ENCODE results near the gene RNF186. TPM values are rescaled to one million over a fixed set of nuclear protein-coding genes. Genes with fewer than 3 reads are reported as not detected.
"Not testable (repeated sequence)": the region's sequence is repeated elsewhere in the genome, so short reads cannot be mapped to it uniquely, and the experiment has no call there.

The RNF186 gene
- total RNA-seq, 2 donors from 2014 or later = not detected

DNA sequence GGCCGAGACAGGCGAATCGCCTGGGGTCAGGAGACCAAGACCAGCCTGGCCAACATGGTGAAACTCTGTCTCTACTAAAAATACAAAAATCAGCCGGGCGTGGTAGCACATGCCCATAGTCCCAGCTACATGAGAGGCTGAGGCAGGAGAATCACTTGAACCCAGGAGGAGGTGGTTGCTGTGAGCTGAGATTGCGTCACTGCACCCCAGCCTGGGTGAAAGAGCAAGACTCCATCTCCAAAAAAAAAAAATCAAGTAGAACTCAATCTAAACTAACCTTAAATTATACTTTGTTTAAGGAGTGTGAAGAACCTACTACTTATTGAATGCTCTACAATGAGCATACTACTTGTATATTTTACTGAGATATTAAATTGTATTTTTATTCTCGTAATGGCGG, 30.5 kb upstream of the RNF186 start:
- peaks cover 27 to 38% of the 10 kb centered on the region in 2 donors for H3K27me3 Mint-ChIP-seq
- DNase-seq (ENCODE audit: low spot score) = no peak
- no peaks in the 10 kb centered on the region for H3K9me3 Mint-ChIP-seq
- H3K4me3 Mint-ChIP-seq = no peak overlapping the region
- no peak overlapping the region for H3K27ac Mint-ChIP-seq
- no peaks in the 10 kb centered on the region for H3K4me1 Mint-ChIP-seq (ENCODE audit: low read depth in 2 of 2)
- ATAC-seq = no peak
- H3K36me3 Mint-ChIP-seq = no peaks in the 10 kb centered on the region

DNA sequence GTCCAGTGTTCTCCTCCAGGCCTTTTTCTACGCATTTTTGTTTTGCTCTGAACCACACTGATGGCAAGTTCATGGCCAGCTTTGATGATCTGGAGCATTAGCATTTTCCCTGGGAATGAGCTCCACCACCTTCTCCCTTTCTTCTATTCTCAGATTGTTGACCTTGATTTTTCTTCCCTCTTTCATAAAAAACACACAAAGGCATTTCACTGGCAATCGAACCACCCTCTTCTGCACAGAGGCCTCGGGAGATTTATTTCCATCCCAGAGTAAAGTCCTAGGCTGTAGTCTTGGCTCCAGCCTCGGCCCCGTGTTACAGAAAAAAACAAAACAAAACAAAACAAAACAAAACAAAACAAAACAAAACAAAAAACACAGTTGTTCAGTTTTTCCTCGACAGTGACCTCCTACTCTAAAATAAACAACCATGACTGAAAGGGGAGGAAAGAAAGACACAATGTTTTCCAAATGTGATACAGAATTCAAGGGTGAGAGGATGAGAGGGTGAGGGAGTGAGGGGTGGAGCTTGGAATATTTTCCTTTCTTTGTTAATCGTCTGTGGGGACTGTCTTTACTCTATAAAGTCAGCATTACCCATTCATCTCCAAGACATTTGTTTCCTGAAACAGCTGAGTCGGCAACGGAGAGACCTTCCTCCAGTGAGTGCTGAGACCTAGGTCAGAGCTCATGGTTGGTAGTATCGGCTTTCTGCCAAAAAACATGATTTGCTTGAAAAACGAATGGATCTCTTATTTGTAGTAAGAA, 29.8 kb upstream of the RNF186 start:
- no peaks in the 10 kb centered on the region for H3K36me3 Mint-ChIP-seq
- H3K4me3 Mint-ChIP-seq = no peak overlapping the region

DNA sequence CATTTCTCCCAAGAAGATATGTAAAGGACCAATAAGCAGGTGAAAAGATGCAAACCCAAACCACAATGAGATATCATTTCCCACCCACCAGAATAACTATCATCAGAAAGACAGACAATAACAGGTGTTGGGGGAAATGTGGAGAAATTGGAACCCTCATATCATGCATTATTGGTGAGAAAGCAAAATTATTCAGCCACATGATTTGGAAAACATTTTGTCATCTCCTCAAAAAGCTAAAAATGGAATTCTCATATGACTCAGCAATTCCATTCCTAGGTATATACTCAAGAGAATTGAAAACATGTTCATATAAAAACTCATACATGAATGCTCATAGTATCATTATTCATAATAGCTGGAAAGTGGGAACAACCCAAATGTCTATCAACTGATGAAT, 25.1 kb upstream of the RNF186 start:
- no peak overlapping the region for H3K4me3 Mint-ChIP-seq
- H3K9me3 Mint-ChIP-seq = no peaks in the 10 kb centered on the region
- H3K27ac Mint-ChIP-seq = no peak overlapping the region
- peaks cover 27 to 44% of the 10 kb centered on the region in 2 donors for H3K27me3 Mint-ChIP-seq
- H3K36me3 Mint-ChIP-seq = no peaks in the 10 kb centered on the region
- H3K4me1 Mint-ChIP-seq (ENCODE audit: low read depth in 2 of 2) = no peaks in the 10 kb centered on the region
- no peak for ATAC-seq
- no peak for DNase-seq (ENCODE audit: low spot score)

More for the DNA sequence above, 29.8 kb upstream of the RNF186 start:
- no peaks in the 10 kb centered on the region for H3K9me3 Mint-ChIP-seq
- ATAC-seq (no peak), DNase-seq (ENCODE audit: low spot score) (no peak)
- H3K27ac Mint-ChIP-seq = no peak overlapping the region
- H3K4me1 Mint-ChIP-seq (ENCODE audit: low read depth in 2 of 2) = no peaks in the 10 kb centered on the region
- peaks cover 27 to 43% of the 10 kb centered on the region in 2 donors for H3K27me3 Mint-ChIP-seq

DNA sequence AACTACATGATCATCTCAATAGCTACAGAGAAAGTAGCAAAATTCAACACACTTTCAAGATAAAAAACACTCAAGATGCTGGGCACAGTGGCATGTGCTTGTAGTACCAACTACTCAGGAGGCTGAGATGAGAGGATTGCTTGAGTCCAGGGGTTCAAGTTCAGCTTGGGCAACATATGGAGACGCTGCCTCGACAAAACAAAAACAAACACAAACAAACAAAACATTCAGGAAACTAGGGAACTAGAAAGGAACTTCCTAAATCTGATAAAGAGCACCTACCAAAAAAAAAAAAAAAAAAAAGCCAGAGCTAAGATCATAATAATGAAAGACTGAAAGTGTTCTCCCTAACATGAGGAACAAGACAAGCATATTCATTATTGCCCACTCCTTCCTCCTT, 22.8 kb upstream of the RNF186 start:
- Mint-ChIP-seq H3K4me1 (ENCODE audit: low read depth in 2 of 2) (no peaks in the 10 kb centered on the region), H3K9me3 (no peaks in the 10 kb centered on the region), H3K36me3 (no peaks in the 10 kb centered on the region), H3K4me3 (no peak overlapping the region), H3K27me3 (peaks cover 25 to 43% of the 10 kb centered on the region in 2 donors), H3K27ac (no peak overlapping the region)
- ATAC-seq (no peak), DNase-seq (ENCODE audit: low spot score) (no peak)

DNA sequence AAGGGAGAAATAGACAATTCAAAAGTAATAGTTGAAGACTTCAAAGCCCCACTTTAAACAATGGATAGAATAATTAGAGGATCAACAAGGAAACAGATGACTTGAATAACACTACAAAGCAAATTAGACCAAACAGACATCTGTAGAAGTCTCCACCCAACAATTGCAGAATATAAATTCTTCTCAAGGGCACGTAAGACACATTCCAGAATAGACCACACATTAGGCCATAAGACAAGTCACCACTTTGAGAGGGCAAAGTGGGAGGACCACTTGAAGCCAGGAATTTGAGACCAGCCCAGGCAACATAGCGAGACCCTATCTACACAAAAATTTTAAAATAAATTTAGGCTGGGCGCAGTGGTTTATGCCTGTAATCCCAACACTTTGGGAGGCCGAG, 20.5 kb upstream of the RNF186 start:
- Mint-ChIP-seq H3K27ac (no peak overlapping the region), H3K36me3 (no peaks in the 10 kb centered on the region), H3K4me1 (ENCODE audit: low read depth in 2 of 2) (no peaks in the 10 kb centered on the region), H3K4me3 (no peak overlapping the region), H3K27me3 (peaks cover 31 to 61% of the 10 kb centered on the region in 2 donors), H3K9me3 (no peaks in the 10 kb centered on the region)
- no peak for DNase-seq (ENCODE audit: low spot score)
- no peak for ATAC-seq

DNA sequence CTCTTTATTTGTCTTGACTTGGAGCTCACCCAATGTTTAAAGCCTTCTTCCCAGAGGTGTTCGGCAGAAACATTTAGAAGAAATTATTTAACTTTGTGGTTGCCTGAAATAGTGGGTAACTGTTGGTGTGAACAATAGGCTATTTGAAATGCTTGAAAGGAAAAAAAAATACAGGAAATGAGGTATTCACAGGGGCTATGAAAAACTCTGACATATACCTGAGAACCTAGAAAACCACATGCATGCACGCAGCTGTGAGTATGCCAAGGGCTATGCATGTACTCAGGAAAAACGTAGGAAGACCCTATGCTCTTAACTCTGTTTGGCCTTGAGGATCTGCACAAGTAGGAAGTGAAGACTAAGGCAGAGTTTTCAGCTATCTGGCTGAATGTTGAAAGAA, 16.4 kb upstream of the RNF186 start:
- no peak for ATAC-seq
- H3K27me3 Mint-ChIP-seq = peaks cover 28 to 62% of the 10 kb centered on the region in 2 donors

DNA sequence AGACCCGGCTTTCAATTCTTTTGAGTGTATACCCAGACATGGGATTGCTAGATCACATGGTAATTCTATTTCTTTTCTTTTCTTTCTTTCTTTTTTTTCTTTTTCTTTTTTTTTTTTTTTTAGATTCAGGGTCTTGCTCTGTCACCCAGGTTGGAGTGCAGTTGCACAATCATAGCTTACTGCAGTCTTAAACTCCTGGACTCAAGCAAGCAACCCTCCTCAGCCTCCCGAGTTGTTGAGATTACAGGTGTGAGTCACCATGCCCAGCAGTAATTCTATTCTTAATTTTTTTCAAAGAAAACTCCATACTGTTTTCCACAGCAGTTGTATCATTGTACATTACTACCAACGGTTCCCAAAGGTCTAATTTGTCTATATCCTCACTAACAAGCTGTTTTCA, 13.5 kb upstream of the RNF186 start:
- no peak for DNase-seq (ENCODE audit: low spot score)
- H3K27me3 Mint-ChIP-seq = peaks cover 27 to 63% of the 10 kb centered on the region in 2 donors

More for the DNA sequence above, 16.4 kb upstream of the RNF186 start:
- no peak for DNase-seq (ENCODE audit: low spot score)
- H3K27ac Mint-ChIP-seq = no peak overlapping the region
- H3K4me1 Mint-ChIP-seq (ENCODE audit: low read depth in 2 of 2) = no peaks in the 10 kb centered on the region
- H3K9me3 Mint-ChIP-seq = no peaks in the 10 kb centered on the region
- no peak overlapping the region for H3K4me3 Mint-ChIP-seq
- H3K36me3 Mint-ChIP-seq = no peaks in the 10 kb centered on the region

DNA sequence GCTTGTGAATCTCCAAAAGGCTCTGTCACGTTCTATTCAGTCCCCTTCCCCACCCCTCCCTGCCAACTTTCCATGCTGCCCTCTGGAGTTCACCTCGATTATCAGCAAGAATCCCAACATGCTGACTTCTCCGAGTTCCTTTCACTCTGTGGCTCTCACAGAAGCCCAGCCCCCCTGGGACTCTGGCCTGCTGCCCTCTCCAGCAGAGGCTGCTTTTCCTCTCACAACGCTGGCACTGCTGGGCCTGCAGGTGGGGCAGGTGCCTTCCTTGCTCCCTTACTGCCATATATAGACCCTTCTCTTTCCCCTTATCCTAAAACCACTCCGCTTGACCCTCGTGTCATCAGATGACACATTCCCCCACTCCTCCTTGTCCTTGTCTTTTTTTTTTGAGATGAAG, 10.2 kb upstream of the RNF186 start:
- DNase-seq (ENCODE audit: low spot score) = no peak
- Mint-ChIP-seq H3K36me3 (no peaks in the 10 kb centered on the region), H3K4me3 (no peak overlapping the region), H3K4me1 (ENCODE audit: low read depth in 2 of 2) (peaks cover 3 to 5% of the 10 kb centered on the region in 2 donors), H3K27ac (no peak overlapping the region), H3K9me3 (no peaks in the 10 kb centered on the region), H3K27me3 (peaks cover 26 to 47% of the 10 kb centered on the region in 2 donors)
- no peak for ATAC-seq

More for the DNA sequence above, 13.5 kb upstream of the RNF186 start:
- Mint-ChIP-seq H3K4me3 (no peak overlapping the region), H3K36me3 (no peaks in the 10 kb centered on the region), H3K4me1 (ENCODE audit: low read depth in 2 of 2) (peaks cover 3 to 5% of the 10 kb centered on the region in 2 donors), H3K27ac (no peak overlapping the region), H3K9me3 (no peaks in the 10 kb centered on the region)
- no peak for ATAC-seq

DNA sequence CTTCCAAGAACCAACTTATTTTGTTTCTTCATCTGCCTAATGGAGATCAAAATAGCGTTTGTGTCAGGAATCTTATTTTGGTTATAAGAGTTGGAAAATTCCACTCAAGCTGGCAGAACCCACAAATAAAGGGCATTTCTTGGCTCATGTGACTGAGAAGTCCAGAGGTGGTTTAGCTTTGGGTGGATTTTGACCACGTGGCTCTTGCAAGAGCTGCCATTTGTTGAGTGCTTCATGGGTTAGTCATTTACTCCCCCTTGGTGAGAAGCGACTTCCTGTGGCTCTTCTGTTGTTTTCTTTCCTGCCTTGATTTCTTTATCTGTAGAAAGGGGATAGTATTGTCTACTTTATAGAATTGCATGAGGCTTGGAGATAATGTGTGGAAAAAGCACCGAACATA, 9.5 kb upstream of the RNF186 start:
- Mint-ChIP-seq H3K27me3 (peaks cover 26 to 47% of the 10 kb centered on the region in 2 donors), H3K4me3 (no peak overlapping the region), H3K9me3 (no peaks in the 10 kb centered on the region), H3K36me3 (no peaks in the 10 kb centered on the region), H3K4me1 (ENCODE audit: low read depth in 2 of 2) (peaks cover 3 to 5% of the 10 kb centered on the region in 2 donors), H3K27ac (no peak overlapping the region)
- peak in 1 of 2 donors; percentile 48 for ATAC-seq
- DNase-seq (ENCODE audit: low spot score) = no peak

DNA sequence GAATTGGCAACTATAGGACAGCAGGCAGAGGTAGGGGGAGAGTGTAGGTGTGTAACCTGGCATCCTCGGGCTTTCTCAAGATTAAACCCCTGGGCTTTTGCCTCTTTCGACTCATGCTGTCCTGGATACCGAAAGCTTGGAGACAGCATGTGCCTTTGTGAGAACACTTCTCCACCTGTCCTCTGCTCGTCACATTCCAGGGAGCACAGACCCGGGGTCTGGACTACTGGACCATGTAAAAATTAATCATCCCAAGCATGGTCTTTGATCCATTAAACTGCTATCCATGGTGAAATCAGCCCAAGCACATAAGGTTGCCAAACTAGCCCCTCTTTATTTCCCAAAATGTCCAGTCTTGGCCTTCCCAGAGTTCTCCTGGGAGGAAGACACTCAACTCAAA, 9.0 kb upstream of the RNF186 start:
- Mint-ChIP-seq H3K27ac (no peak overlapping the region), H3K27me3 (peaks cover 26 to 42% of the 10 kb centered on the region in 2 donors), H3K36me3 (no peaks in the 10 kb centered on the region), H3K9me3 (no peaks in the 10 kb centered on the region), H3K4me1 (ENCODE audit: low read depth in 2 of 2) (peaks cover 3 to 5% of the 10 kb centered on the region in 2 donors), H3K4me3 (no peak overlapping the region)
- DNase-seq (ENCODE audit: low spot score) (no peak), ATAC-seq (no peak)

DNA sequence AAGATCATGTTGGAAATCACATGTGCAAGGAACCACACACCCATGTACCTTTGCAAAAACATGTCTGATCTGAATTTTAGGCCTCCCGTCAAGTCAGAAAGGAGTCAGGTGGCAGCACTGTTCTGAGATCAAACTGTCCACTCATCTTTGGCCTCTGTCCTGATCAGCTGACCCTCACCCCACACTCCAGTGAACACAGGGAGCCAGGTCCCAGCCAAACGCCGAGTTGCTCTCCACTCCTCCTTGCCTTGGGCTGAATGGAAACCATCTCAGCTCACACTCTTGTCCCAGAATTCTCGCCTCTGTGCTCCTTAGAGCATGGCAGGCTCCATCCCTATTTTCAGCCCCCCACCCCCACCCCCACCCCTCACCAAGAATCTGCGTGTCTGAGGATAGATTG, 4.6 kb upstream of the RNF186 start:
- Mint-ChIP-seq H3K27me3 (peaks cover 11 to 17% of the 10 kb centered on the region in 2 donors), H3K36me3 (no peaks in the 10 kb centered on the region), H3K4me3 (no peak overlapping the region), H3K27ac (no peak overlapping the region), H3K9me3 (no peaks in the 10 kb centered on the region), H3K4me1 (ENCODE audit: low read depth in 2 of 2) (peaks cover 3% of the 10 kb centered on the region in 2 donors)
- ATAC-seq (no peak), DNase-seq (ENCODE audit: low spot score) (no peak)

DNA sequence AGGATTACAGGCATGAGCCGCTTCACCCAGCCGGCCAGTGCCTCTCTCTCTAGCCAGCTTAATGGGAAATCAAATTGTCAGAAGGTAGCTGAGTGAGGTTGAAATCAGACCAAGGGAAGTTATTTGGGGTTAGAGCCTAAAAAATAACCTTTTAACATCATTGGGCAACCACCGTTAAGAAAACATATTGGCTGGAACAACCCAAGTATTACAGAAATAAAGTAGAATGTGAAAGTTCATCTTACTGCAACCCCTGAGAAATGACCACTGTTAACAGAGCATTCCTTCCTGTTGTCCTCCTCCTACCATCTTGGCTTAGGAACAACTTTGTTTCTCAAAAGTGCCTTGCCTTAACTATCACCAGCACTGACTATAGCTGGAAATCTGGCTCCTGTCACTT, 3.2 kb upstream of the RNF186 start:
- no peak for ATAC-seq
- no peak for DNase-seq (ENCODE audit: low spot score)
- Mint-ChIP-seq H3K4me1 (ENCODE audit: low read depth in 2 of 2) (no peaks in the 10 kb centered on the region), H3K27me3 (peaks cover 11 to 15% of the 10 kb centered on the region in 2 donors), H3K9me3 (no peaks in the 10 kb centered on the region), H3K36me3 (no peaks in the 10 kb centered on the region), H3K27ac (no peak overlapping the region), H3K4me3 (no peak overlapping the region)

DNA sequence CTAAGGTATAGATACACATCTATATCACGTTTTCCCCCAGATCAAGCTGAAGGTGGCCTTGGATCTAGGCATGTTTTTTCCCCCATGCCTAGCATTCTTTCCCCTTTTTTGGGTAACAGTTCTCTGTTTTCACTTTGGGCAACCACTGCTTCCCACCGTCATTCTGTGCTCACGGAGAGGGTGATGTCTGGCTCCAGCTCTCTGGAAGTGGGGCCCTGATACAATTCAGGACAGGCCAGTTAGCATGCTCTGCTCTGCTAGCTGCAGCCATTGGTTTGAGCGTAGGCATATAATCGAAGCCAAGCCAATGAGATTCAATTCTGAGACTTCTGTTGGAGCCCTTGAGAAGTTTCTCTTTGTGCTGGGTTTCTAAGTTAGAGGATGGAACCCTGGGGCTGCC, 2.1 kb upstream of the RNF186 start:
- H3K27ac Mint-ChIP-seq = no peak overlapping the region
- DNase-seq (ENCODE audit: low spot score) (no peak), ATAC-seq (no peak)
- H3K36me3 Mint-ChIP-seq = no peaks in the 10 kb centered on the region
- no peaks in the 10 kb centered on the region for H3K9me3 Mint-ChIP-seq
- H3K4me3 Mint-ChIP-seq = no peak overlapping the region
- H3K4me1 Mint-ChIP-seq (ENCODE audit: low read depth in 2 of 2) = no peaks in the 10 kb centered on the region
- H3K27me3 Mint-ChIP-seq = peaks cover 8 to 12% of the 10 kb centered on the region in 2 donors

DNA sequence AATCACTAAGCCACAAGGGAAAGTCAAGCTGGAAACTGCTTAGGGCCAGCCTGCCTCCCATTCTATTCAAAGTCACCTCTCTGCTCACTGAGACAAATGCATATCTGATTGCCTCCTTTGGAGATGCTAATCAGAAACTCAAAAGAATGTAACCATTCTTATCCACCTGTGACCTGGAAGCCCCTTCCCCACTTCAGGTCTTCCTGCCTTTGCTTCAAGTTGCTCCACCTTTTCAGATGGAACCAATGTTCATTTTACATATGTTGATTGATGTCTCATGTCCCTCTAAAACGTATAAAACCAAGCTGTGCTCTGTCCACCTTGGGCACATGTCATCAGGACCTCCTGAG, 1.6 kb upstream of the RNF186 start:
- not testable (repeated sequence) for DNase-seq (ENCODE audit: low spot score); H3K4me3 Mint-ChIP-seq; H3K27ac Mint-ChIP-seq; H3K36me3 Mint-ChIP-seq; H3K4me1 Mint-ChIP-seq (ENCODE audit: low read depth in 2 of 2); H3K27me3 Mint-ChIP-seq; H3K9me3 Mint-ChIP-seq; ATAC-seq

Measured in natural killer cell treated with Interleukin-12 subunit alpha and Interleukin-12 subunit beta and Interleukin-15 and Interleukin-18, amount 100 ng/mL, for 72 hours (primary cell).